LNCAP (cell line): Measurements from ENCODE around the gene UCHL5.
A peak's percentile ranks its signal among the peaks of the same experiment; 100 is the strongest.

Experiments used
- CTCF ChIP-seq: fragments of 450-650 bp; IDR thresholded peaks from 2 replicates; pipeline ENCODE4 v1.5.1; 2017; ENCODE audit warnings: mild to moderate bottlenecking

UCHL5 gene

GRCh38 chr1:193036337-193037047 lies 22.7 kb downstream of the UCHL5 start:
- no peak for TF ChIP-seq CTCF

- TF ChIP-seq CTCF = no peak
These were observed 25.6 kb downstream of the UCHL5 start for GRCh38 chr1:193033610-193034009.

GRCh38 chr1:193031431-193031830 lies 27.7 kb downstream of the UCHL5 start:
- TF ChIP-seq CTCF = peak; percentile 61

- no peak for TF ChIP-seq CTCF
These were observed 28.9 kb downstream of the UCHL5 start for GRCh38 chr1:193030280-193030679.

- TF ChIP-seq CTCF = no peak
These were observed 33.9 kb downstream of the UCHL5 start for GRCh38 chr1:193025218-193025617.

GRCh38 chr1:193019442-193020026 lies 39.6 kb downstream of the UCHL5 start:
- TF ChIP-seq CTCF = peak; percentile 61

- TF ChIP-seq CTCF = no peak
These were observed 42.4 kb downstream of the UCHL5 start for GRCh38 chr1:193016788-193017187.
